ENCODE results near the gene STX2.

DNA sequence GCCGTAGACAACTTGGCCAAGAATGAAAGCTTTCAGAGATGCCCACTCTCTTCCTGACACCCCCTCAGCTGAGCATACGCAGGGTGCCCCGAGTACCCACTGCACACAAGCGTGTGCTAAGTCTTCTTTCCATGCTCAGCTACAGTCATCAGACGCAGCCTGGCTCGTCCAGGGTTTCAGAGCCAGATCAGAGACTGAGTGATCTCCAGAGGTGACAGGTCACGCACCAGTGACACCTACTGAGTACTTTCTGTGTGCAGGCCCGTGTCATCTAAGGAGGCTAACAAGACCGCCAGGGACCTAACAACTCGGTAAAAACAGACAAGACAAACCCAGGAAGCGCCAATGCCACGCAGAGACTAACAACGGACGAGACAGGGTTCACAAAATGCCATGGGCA, 25.1 kb downstream of the STX2 start:
- TF ChIP-seq, protein P1, sequence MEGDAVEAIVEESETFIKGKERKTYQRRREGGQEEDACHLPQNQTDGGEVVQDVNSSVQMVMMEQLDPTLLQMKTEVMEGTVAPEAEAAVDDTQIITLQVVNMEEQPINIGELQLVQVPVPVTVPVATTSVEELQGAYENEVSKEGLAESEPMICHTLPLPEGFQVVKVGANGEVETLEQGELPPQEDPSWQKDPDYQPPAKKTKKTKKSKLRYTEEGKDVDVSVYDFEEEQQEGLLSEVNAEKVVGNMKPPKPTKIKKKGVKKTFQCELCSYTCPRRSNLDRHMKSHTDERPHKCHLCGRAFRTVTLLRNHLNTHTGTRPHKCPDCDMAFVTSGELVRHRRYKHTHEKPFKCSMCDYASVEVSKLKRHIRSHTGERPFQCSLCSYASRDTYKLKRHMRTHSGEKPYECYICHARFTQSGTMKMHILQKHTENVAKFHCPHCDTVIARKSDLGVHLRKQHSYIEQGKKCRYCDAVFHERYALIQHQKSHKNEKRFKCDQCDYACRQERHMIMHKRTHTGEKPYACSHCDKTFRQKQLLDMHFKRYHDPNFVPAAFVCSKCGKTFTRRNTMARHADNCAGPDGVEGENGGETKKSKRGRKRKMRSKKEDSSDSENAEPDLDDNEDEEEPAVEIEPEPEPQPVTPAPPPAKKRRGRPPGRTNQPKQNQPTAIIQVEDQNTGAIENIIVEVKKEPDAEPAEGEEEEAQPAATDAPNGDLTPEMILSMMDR (conservative IDR thresholded peaks at IDR 0.05; ENCODE audit: low read depth in 2 of 2): no peak
- no peak for TF ChIP-seq POLR2AphosphoS5 (IDR thresholded peaks at IDR 0.05; ENCODE audit: low read depth)
- no peak for TF ChIP-seq EZH2phosphoT487 (IDR thresholded peaks at IDR 0.05; ENCODE audit: unreplicated experiment)
- TF ChIP-seq EZH2 (IDR thresholded peaks at IDR 0.05; ENCODE audit: low read depth, unreplicated experiment): no peak
- no peak for TF ChIP-seq NANOG (IDR thresholded peaks at IDR 0.05; ENCODE audit: borderline replicate concordance)
- TF ChIP-seq CREB1 (CRISPR knock-in tag; IDR thresholded peaks at IDR 0.05; ENCODE audit: low read depth): no peak
- TF ChIP-seq, protein P2, sequence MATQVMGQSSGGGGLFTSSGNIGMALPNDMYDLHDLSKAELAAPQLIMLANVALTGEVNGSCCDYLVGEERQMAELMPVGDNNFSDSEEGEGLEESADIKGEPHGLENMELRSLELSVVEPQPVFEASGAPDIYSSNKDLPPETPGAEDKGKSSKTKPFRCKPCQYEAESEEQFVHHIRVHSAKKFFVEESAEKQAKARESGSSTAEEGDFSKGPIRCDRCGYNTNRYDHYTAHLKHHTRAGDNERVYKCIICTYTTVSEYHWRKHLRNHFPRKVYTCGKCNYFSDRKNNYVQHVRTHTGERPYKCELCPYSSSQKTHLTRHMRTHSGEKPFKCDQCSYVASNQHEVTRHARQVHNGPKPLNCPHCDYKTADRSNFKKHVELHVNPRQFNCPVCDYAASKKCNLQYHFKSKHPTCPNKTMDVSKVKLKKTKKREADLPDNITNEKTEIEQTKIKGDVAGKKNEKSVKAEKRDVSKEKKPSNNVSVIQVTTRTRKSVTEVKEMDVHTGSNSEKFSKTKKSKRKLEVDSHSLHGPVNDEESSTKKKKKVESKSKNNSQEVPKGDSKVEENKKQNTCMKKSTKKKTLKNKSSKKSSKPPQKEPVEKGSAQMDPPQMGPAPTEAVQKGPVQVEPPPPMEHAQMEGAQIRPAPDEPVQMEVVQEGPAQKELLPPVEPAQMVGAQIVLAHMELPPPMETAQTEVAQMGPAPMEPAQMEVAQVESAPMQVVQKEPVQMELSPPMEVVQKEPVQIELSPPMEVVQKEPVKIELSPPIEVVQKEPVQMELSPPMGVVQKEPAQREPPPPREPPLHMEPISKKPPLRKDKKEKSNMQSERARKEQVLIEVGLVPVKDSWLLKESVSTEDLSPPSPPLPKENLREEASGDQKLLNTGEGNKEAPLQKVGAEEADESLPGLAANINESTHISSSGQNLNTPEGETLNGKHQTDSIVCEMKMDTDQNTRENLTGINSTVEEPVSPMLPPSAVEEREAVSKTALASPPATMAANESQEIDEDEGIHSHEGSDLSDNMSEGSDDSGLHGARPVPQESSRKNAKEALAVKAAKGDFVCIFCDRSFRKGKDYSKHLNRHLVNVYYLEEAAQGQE (IDR thresholded peaks at IDR 0.05; ENCODE audit: unreplicated experiment): no peak
- no peak for TF ChIP-seq ZNF114 (CRISPR knock-in tag; IDR thresholded peaks at IDR 0.05)

Measured in GM23338 (cell line).